CD4-positive, CD25-positive, alpha-beta regulatory T cell (primary cell): ENCODE data around the gene MRPL55. TPM values are rescaled to one million over a fixed set of nuclear protein-coding genes. Genes with fewer than 3 reads are reported as not detected.
A peak's percentile ranks its signal among the peaks of the same experiment; 100 is the strongest.

Experiments used
- ATAC-seq, 2 donors: fragments of 150-1000 bp; cut with Tn5 transposase; one replicate each; pipeline ENCODE4 v1.10.0; 2021; ENCODE audit warnings: low read depth in 2 of 2, moderate number of reproducible peaks in 2 of 2, moderate library complexity in 1 of 2
- DNase-seq, 3 donors: peaks; one replicate each; pipeline versions ENCODE4 v3.0.0 to v3.0.0-alpha.2; 2012 to 2022; ENCODE audit warnings: mixed read lengths in 1 of 3
- H3K27ac ChIP-seq: one replicate; pipeline ENCODE4 v1.7.0; 2013; ENCODE audit warnings: mild to moderate bottlenecking, low read length; ENCODE audit not compliant: insufficient read depth, poor library complexity, severe bottlenecking
- H3K27me3 ChIP-seq: one replicate; pipeline ENCODE4 v1.7.0; 2013; ENCODE audit warnings: low read length; ENCODE audit not compliant: control insufficient read depth, insufficient read depth
- H3K36me3 ChIP-seq: one replicate; pipeline ENCODE4 v1.7.0; 2013; ENCODE audit warnings: mild to moderate bottlenecking, low read length, moderate library complexity; ENCODE audit not compliant: control insufficient read depth, insufficient read depth
- H3K4me1 ChIP-seq: 2 replicates; pipeline ENCODE4 v1.7.0; 2013; ENCODE audit warnings: mild to moderate bottlenecking, low read length; ENCODE audit not compliant: insufficient read depth, control insufficient read depth, poor library complexity, severe bottlenecking
- H3K4me3 ChIP-seq: one replicate; pipeline ENCODE4 v1.7.0; 2013; ENCODE audit warnings: low read depth, mild to moderate bottlenecking, low read length, moderate library complexity
- H3K9me3 ChIP-seq, 2 experiments: 1 replicate in 1 of 2; 2 replicates in 1 of 2; pipeline ENCODE4 v1.7.0; 2013; ENCODE audit warnings: low read length in 2 of 2, mild to moderate bottlenecking in 1 of 2, moderate library complexity in 1 of 2; ENCODE audit not compliant: control insufficient read depth in 2 of 2
- H3K27ac Mint-ChIP-seq, 3 donors: one replicate each; pipeline ENCODE4 v1.8.0; 2020 to 2022; ENCODE audit warnings: mild to moderate bottlenecking in 3 of 3, mixed read lengths in 3 of 3, moderate library complexity in 2 of 3
- H3K27me3 Mint-ChIP-seq: one replicate; pipeline ENCODE4 v1.8.0; 2022; ENCODE audit warnings: mild to moderate bottlenecking, mixed read lengths
- H3K36me3 Mint-ChIP-seq: one replicate; pipeline ENCODE4 v1.8.0; 2020; ENCODE audit warnings: mixed read lengths
- H3K4me1 Mint-ChIP-seq, 4 donors: one replicate each; pipeline ENCODE4 v1.8.0; 2020 to 2022; ENCODE audit warnings: mixed read lengths in 4 of 4, mild to moderate bottlenecking in 1 of 4
- H3K4me3 Mint-ChIP-seq, 4 donors: one replicate each; pipeline ENCODE4 v1.8.0; 2020 to 2022; ENCODE audit warnings: mild to moderate bottlenecking in 4 of 4, mixed read lengths in 4 of 4, moderate library complexity in 3 of 4
- H3K9me3 Mint-ChIP-seq, 7 donors: one replicate each; pipeline ENCODE4 v1.8.0; 2020 to 2022; ENCODE audit warnings: mixed read lengths in 7 of 7, mild to moderate bottlenecking in 3 of 7, moderate library complexity in 2 of 7
- polyA plus RNA-seq, 4 donors: library from polyadenylated mRNA; unstranded; fragments of 300-500 nt; fragmentation: Illumina TruSeq; gene quantifications; one replicate each; pipeline ENCODE4 v1.2.3, GENCODE V29; 2021
- total RNA-seq: library from RNA; stranded (reverse); gene quantifications from one replicate; pipeline ENCODE4 v1.2.3, GENCODE V29; 2022

Gene MRPL55
- total and polyA plus RNA-seq, 5 donors from 2014 or later: 62.5 to 163 (median 134) TPM

- no peaks in the 10 kb centered on the region for H3K36me3 Mint-ChIP-seq
- DNase-seq (peak in 1 of 3 donors; percentile 0), ATAC-seq (no peak)
- no peaks in the 10 kb centered on the region for H3K27me3 Mint-ChIP-seq
- Histone ChIP-seq H3K36me3 (peaks cover 23% of the 10 kb centered on the region), H3K27ac (no peak overlapping the region), H3K27me3 (no peaks in the 10 kb centered on the region), H3K4me3 (no peak overlapping the region), H3K9me3 (no peaks in the 10 kb centered on the region), H3K4me1 (peaks cover 39% of the 10 kb centered on the region)
- peaks cover 0 to 45% (median 16%) of the 10 kb centered on the region in 4 donors for H3K4me1 Mint-ChIP-seq
- no peak overlapping the region for H3K4me3 Mint-ChIP-seq
- H3K27ac Mint-ChIP-seq: peak overlapping the region in 1 of 3 donors; percentile 86
- no peaks in the 10 kb centered on the region for H3K9me3 Mint-ChIP-seq
Measured at GRCh38 chr1:228145463-228146416, 36.6 kb upstream of the MRPL55 start.

DNA sequence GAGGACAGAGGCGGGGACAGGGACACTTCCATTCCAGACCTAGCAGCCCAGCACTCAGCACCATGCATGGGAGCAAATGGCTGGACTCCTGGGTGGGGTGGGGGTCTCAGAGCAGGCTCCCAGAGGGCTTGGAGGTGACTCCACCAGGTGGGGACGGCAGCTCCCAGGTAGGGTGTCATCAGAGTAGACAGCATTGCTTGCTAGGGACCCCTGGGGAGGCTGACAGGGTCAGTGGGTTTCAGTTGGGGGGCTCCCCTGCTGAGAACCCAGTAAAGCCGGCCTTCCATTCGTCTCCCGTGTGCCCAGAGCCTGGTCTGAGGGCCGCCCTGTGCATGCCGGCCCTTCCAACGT lies 35.9 kb upstream of the MRPL55 start:
- Histone ChIP-seq H3K9me3 (no peaks in the 10 kb centered on the region), H3K36me3 (peaks cover 23% of the 10 kb centered on the region), H3K4me3 (no peak overlapping the region), H3K27me3 (no peaks in the 10 kb centered on the region), H3K4me1 (peaks cover 40% of the 10 kb centered on the region), H3K27ac (no peak overlapping the region)
- Mint-ChIP-seq H3K36me3 (no peaks in the 10 kb centered on the region), H3K4me3 (no peak overlapping the region), H3K4me1 (peaks cover 0 to 46% (median 16%) of the 10 kb centered on the region in 4 donors), H3K9me3 (no peaks in the 10 kb centered on the region), H3K27ac (peak overlapping the region in 1 of 3 donors; percentile 29), H3K27me3 (peaks cover under 1% of the 10 kb centered on the region)
- ATAC-seq: no peak
- DNase-seq: no peak

DNA sequence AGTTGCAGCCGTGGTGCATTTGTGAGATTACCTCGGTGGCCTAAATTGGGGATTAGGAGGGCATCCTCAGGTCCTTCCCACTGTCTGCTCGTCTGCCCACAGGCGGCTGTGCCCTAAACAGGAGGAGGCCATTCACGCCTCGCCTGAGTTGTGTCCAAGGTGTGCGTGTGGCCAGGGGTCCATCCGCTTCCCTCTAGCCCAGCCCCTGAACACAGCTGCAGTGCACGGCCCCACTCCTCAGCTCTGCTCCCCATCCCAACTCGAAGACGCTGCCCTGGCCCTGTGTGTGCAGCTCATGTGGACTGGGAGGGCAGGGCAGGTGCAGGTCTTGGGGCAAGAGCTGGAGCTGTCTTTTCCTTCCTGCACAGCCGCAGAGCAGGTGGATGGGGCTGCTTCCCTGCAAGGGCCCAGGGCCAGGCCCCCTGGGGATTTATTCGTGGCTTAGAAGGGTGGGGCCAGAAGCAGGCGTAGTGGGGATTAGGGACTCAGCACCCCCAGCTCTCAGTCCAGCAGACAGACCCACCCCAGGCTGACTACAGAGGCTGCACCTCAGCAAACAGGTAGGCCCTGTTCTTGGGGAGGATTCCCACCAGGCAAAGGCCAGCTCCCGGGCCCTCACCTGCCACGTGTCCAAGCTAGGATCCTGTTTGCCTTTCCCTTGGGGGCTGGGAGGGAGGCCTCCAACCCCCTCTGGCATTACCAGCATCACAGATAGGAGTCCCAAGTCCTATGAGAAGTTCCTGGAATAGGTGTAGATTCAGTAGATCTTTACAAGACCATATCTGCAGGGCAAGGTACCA lies 35.3 kb upstream of the MRPL55 start:
- no peaks in the 10 kb centered on the region for H3K9me3 ChIP-seq
- H3K4me1 ChIP-seq: peaks cover 43% of the 10 kb centered on the region
- H3K27ac Mint-ChIP-seq: peak overlapping the region in 2 of 3 donors; percentile 29 to 69
- no peaks in the 10 kb centered on the region for H3K27me3 ChIP-seq
- ATAC-seq: no peak
- H3K9me3 Mint-ChIP-seq: no peaks in the 10 kb centered on the region
- peaks cover 6% of the 10 kb centered on the region for H3K27me3 Mint-ChIP-seq
- H3K27ac ChIP-seq: no peak overlapping the region
- H3K4me1 Mint-ChIP-seq: peaks cover 0 to 52% (median 20%) of the 10 kb centered on the region in 4 donors
- peak overlapping the region in 1 of 4 donors; percentile 92 for H3K4me3 Mint-ChIP-seq
- no peaks in the 10 kb centered on the region for H3K36me3 Mint-ChIP-seq
- no peak overlapping the region for H3K4me3 ChIP-seq
- peaks cover 23% of the 10 kb centered on the region for H3K36me3 ChIP-seq
- no peak for DNase-seq

DNA sequence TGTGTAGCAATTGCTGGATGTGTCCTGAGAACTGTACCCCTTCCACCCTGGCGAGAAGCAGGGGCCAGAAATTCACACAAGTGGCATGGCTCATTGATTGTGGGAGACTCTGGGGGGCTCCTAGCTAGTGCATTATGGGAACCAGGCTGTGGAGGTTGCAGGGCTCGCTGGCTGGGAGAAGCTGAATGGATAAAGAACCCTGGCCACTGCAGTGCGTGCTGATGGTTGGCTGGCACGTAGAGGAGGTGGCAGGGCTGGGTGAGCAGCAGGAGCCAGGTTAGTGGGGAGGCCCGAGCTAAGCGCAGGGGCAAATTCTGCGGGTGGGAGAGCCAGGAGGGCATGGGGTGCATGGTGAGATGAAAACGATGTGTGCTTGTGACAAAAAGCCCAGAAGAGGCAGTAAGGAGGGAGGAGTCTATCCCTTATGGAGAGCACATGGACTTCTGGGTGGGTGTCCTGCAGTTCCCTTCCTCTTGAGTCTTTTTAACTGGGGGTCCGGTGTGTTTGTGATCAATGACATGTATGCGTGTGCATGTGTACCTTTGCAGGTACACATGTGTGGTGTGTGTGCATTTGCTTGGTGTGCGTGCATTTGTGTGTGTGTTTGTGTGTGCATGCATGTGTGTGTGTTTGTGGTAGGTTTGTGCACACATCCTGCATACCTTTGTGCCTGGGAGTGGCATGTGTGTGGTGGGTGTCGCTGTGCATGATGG lies 34.5 kb upstream of the MRPL55 start:
- H3K9me3 ChIP-seq: no peaks in the 10 kb centered on the region
- H3K4me1 ChIP-seq: peaks cover 45% of the 10 kb centered on the region
- DNase-seq: no peak
- H3K27me3 ChIP-seq: no peaks in the 10 kb centered on the region
- Mint-ChIP-seq H3K27me3 (peaks cover 7% of the 10 kb centered on the region), H3K4me1 (peaks cover 0 to 53% (median 20%) of the 10 kb centered on the region in 4 donors), H3K36me3 (no peaks in the 10 kb centered on the region), H3K27ac (peak overlapping the region in 1 of 3 donors; percentile 69), H3K9me3 (no peaks in the 10 kb centered on the region), H3K4me3 (peak overlapping the region; percentile 54 to 92 (median 76))
- H3K4me3 ChIP-seq: no peak overlapping the region
- no peak for ATAC-seq
- H3K27ac ChIP-seq: no peak overlapping the region
- H3K36me3 ChIP-seq: peaks cover 23% of the 10 kb centered on the region

DNA sequence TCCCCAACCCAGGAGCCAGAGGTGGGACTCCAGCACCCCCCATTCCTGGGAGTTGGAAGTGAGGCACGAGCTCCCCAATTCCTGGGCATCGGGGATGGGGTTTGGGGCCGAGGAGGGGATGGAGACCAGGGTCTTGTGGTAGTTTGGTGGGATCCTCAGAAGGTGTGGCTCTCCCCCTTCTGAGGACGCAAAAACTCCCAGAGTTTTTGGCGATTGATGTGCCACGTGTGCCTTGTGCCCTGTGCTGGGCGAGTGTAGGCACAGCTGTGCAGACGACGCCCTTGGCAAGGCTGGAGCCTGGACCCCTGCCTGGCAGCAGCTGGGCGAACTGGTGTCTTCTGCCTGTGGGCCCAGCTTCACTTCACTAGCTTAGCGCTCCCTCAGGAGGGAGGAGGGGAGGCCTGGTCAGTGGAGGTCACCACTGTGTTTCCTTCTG lies 33.6 kb upstream of the MRPL55 start:
- Histone ChIP-seq H3K27ac (no peak overlapping the region), H3K9me3 (no peaks in the 10 kb centered on the region), H3K4me3 (no peak overlapping the region), H3K27me3 (peaks cover 1% of the 10 kb centered on the region), H3K4me1 (peaks cover 45% of the 10 kb centered on the region), H3K36me3 (peaks cover 20% of the 10 kb centered on the region)
- Mint-ChIP-seq H3K27me3 (peaks cover 16% of the 10 kb centered on the region), H3K27ac (peak overlapping the region in 2 of 3 donors; percentile 99 to 100), H3K4me1 (peaks cover 0 to 53% (median 20%) of the 10 kb centered on the region in 4 donors), H3K4me3 (peak overlapping the region; percentile 66 to 96 (median 92)), H3K36me3 (no peaks in the 10 kb centered on the region), H3K9me3 (no peaks in the 10 kb centered on the region)
- no peak for DNase-seq
- ATAC-seq: no peak

GRCh38 chr1:228142155-228142691 lies 33.1 kb upstream of the MRPL55 start:
- DNase-seq (peak in 1 of 3 donors; percentile 37), ATAC-seq (no peak)
- peaks cover 45% of the 10 kb centered on the region for H3K4me1 ChIP-seq
- peak overlapping the region in 3 of 4 donors; percentile 66 to 96 (median 92) for H3K4me3 Mint-ChIP-seq
- H3K9me3 Mint-ChIP-seq: no peaks in the 10 kb centered on the region
- peak overlapping the region; percentile 19 for H3K27ac ChIP-seq
- H3K4me1 Mint-ChIP-seq: peaks cover 0 to 53% (median 20%) of the 10 kb centered on the region in 4 donors
- peaks cover 15% of the 10 kb centered on the region for H3K36me3 ChIP-seq
- peak overlapping the region in 2 of 3 donors; percentile 99 to 100 for H3K27ac Mint-ChIP-seq
- H3K27me3 ChIP-seq: peaks cover 2% of the 10 kb centered on the region
- H3K9me3 ChIP-seq: no peaks in the 10 kb centered on the region
- peaks cover 21% of the 10 kb centered on the region for H3K27me3 Mint-ChIP-seq
- no peak overlapping the region for H3K4me3 ChIP-seq
- no peaks in the 10 kb centered on the region for H3K36me3 Mint-ChIP-seq
